ENCODE results near the gene OPN5. TPM values are rescaled to one million over a fixed set of nuclear protein-coding genes. Genes with fewer than 3 reads are reported as not detected.

The OPN5 gene
- total RNA-seq, 1 donor from 2014 or later: not detected

- no peak for DNase-seq (ENCODE audit: low spot score)
These were observed 6.7 kb downstream of the OPN5 start for GRCh38 chr6:47788498-47788884.

DNA sequence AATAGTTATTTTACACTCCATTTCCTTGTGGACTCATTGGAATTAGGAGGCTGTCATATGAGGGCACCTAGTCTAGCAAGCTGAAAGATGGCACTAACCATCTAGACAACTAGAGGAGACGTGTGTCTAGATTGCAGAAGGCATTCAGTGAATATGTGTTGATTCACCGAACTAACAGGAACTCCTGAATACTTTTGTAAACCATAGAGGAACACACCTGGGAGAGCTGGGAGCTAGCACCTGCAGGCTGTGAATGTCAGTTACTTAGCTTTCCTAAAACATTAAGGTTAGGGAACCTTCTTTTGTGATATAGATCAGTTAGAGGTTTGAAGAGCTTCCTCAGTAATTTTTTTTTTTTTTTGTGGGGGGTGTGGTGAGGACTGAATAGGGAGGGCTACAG is 7.7 kb downstream of the OPN5 start:
- DNase-seq (ENCODE audit: low spot score): no peak

GRCh38 chr6:47792216-47792733 is 10.4 kb downstream of the OPN5 start:
- no peak for DNase-seq (ENCODE audit: low spot score)

- no peak for DNase-seq (ENCODE audit: low spot score)
These were observed 12.8 kb downstream of the OPN5 start for GRCh38 chr6:47794577-47795135.

DNA sequence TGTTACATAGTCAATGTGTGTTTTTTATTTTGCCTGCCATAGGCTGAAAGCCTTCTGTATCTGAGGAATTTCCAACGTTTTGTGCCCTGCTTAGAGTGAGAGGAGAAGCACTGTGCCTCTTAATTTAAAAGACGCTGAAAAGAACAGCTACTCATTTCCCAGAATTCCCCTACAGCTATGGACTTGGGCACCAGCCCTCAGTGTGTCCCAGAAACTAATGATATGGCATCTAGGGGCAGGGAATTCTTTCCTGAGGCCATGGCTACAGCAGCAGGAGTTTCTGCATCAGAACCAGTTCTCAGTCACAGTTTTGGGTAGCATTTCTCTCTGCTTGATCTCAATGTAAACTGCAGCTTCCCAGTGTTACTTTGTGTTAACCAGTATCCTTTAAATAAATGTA is 20.2 kb downstream of the OPN5 start:
- DNase-seq (ENCODE audit: low spot score): no peak

- DNase-seq (ENCODE audit: low spot score): no peak
These were observed 23.0 kb downstream of the OPN5 start for GRCh38 chr6:47804821-47805220.

- DNase-seq (ENCODE audit: low spot score): no peak
These were observed 28.0 kb downstream of the OPN5 start for GRCh38 chr6:47809873-47810272.

- DNase-seq (ENCODE audit: low spot score): no peak
These were observed 29.1 kb downstream of the OPN5 start for GRCh38 chr6:47810885-47811284.

DNA sequence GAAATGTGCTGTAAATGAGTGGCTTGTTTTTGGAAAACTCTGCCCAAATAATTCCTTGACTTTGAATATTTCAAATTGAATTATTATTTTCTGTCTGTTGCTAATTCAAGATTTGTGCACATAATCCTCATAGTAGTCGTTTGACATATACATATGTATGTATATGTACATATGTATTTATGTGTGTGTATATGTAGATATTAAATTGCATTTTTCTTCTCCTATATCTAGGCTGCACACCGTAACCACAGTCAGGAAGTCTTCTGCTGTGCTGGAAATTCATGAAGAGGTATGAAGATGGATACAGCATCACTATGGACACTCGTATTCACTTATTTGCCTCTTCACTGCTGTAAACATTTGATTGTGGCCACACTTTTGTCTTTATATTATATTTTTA is 29.6 kb downstream of the OPN5 start:
- DNase-seq (ENCODE audit: low spot score): no peak

GRCh38 chr6:47817749-47818148 is 35.9 kb downstream of the OPN5 start:
- DNase-seq (ENCODE audit: low spot score): no peak

DNA sequence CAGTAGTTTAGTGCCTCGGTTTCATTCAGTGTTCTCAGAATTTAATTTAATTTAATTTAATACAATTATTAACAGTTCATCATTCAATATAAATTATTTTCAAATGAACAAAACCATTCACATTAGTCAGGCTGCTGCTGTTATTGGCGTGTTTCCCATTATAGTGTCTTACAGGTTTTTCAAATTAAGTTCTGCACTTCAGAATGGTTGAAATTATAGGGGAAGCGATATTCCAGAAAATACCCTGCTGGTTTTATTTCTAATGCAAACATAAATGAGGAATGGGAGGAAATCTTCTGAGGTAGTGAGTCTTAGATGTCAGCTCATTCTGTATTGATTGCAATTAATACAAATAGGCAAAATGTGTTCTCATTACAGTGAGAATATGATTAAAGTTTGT is 37.6 kb downstream of the OPN5 start:
- no peak for DNase-seq (ENCODE audit: low spot score)

- DNase-seq (ENCODE audit: low spot score): no peak
These were observed 41.2 kb downstream of the OPN5 start for GRCh38 chr6:47822856-47823554.

DNA sequence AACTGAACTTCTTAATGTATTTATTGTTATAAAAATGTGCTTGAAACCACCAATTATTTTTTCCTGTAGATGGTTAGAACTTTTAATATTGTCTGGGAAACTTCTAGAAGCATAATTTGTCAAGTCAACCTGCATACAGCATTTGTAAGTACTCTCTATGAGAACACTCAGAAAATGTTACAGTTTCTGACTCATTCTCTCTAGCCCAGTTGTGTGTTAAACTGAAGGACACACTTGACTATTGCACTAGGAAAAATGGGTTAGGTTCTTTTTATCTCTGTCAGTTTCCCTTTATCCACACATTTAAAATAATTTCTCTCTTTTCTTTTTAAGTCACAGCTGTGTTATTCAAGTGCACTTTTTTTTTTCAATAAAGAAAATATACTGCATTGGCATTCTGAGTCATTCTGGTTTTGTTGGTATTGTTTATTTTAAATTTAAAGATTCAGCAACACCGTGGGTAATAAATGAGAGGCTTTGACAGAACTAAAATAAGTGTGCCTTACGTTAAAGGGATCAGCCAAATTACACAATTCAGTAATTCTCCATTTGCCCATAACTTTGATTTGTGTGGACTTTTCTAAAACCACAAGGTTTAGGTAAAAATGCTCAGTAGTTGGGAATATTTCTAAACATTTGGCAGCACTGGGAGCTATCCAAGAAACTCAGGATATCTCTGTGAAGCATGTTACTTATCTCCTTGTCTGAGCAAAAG is 50.7 kb downstream of the OPN5 start:
- no peak for DNase-seq (ENCODE audit: low spot score)

DNA sequence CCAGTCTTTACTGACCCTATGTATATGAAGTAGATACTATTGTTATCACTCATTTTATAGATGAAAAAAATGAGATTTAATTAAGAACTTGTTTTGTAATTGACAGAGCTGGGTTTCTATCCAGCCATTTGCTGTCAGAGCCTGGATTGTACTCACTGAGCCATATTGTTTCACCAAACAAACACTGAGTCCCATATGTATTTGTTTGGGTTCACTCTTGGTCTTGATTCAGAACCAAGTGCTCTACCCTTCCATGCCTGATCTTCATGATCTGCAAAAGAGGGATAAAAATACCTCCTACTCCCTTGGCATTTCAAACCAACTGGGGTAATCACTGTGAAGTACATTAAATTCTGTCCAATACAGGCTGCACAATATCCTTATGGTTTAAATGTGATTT is 52.4 kb downstream of the OPN5 start:
- no peak for DNase-seq (ENCODE audit: low spot score)

GRCh38 chr6:47836046-47836445 is 54.2 kb downstream of the OPN5 start:
- DNase-seq (ENCODE audit: low spot score): no peak

- no peak for DNase-seq (ENCODE audit: low spot score)
These were observed 54.8 kb downstream of the OPN5 start for GRCh38 chr6:47836639-47837038.

DNA sequence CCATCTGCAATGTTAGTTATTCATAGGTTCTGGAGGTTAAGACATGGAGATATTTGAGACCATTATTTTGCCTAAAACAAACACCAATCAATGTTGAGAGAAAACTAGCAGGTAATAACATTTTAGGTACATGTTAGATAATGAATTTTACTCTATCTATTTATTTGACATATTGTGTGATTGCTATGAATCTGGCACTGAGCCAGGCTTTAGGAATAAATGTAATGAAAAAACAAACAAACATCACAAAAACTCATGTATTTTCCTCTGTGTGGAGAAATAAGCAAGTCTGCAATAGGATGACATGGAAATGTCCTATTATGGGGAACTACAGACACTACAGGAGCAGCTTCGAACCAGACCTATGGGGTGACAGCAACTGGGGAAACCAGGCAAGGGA is 57.8 kb downstream of the OPN5 start:
- no peak for DNase-seq (ENCODE audit: low spot score)

DNA sequence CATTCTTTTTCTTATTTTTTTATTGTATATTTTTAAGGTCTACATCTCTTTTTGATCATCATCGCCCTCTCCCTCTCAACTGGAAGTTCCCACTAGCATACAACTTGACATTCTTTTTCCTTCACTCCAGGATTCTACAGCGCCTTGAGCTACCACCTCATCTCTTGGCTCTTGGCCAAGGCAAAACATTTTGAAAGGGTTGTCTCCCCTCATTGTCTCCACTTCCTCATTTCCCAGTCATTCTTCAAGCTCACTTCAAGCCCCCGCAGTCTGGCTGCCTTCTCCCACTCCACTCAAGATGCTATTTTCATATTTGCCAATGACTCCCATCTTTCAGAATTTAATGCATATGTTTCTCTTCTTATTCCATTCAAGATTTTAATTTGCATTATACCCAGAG is 63.0 kb downstream of the OPN5 start:
- no peak for DNase-seq (ENCODE audit: low spot score)

GRCh38 chr6:47846752-47847151 is 64.9 kb downstream of the OPN5 start:
- no peak for DNase-seq (ENCODE audit: low spot score)

DNA sequence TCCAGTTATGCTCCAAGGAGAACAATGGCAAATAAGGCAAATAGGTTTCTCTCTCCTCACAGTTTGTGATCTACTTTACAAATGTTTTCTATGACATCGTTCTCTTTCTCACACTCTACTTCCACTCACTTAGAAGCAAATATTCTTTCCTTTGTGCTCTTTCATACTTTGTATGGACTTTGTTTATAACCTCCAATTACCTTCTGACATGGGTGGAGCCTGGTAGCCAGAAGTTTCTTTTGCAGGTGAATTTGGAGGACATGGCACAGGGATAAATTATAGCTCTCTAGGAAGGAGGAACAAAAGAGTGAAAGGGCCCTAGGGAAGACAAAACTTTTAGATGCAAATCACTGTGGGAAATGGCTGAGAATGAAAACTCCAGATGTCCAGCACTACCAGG is 69.3 kb downstream of the OPN5 start:
- no peak for DNase-seq (ENCODE audit: low spot score)

DNA sequence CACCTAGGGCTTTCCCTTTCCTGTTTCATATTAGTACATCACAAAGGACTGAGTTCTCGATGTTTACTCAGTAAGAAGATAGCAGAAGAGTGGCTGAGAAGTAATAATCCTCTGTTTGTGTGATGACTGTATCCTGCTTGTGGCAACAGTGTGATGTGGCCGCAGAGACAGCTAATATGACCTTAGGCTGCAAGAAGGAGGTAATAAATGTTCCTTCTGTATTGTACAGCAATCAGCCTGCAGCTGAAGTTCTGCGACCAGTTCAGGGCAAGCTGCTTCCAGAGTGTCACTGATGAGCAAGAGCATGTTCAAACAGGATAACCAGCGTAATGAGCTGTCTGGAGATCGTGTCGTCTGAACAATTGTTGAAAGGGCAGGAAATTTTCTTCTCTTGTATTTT is 70.9 kb downstream of the OPN5 start:
- no peak for DNase-seq (ENCODE audit: low spot score)

- DNase-seq (ENCODE audit: low spot score): no peak
These were observed 71.9 kb downstream of the OPN5 start for GRCh38 chr6:47853766-47854165.

DNA sequence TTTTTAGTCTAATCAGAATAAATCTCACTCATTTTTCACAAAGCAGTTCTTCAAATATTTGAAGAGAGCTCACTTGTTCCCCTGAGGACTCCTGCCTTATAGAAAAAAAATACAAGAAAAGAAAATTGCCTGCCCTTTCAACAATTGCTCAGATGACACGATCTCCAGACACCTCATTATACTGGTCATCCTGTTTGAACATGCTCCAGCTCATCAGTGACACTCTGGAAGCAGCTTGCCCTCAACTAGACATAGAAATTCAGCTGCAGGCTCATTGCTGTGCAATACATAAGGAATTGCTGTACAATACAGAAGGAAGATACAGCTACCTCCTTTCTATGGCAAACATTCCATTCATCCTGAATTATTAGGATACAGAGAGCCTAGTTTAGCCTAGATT is 73.1 kb downstream of the OPN5 start:
- DNase-seq (ENCODE audit: low spot score): no peak
